Measurements from ENCODE around the gene TARBP2. TPM values are rescaled to one million over a fixed set of nuclear protein-coding genes. Genes with fewer than 3 reads are reported as not detected.
A peak's percentile ranks its signal among the peaks of the same experiment; 100 is the strongest.

The TARBP2 gene
- polyA plus RNA-seq, 5 donors = 37.1 to 58.0 (median 50.0) TPM

DNA sequence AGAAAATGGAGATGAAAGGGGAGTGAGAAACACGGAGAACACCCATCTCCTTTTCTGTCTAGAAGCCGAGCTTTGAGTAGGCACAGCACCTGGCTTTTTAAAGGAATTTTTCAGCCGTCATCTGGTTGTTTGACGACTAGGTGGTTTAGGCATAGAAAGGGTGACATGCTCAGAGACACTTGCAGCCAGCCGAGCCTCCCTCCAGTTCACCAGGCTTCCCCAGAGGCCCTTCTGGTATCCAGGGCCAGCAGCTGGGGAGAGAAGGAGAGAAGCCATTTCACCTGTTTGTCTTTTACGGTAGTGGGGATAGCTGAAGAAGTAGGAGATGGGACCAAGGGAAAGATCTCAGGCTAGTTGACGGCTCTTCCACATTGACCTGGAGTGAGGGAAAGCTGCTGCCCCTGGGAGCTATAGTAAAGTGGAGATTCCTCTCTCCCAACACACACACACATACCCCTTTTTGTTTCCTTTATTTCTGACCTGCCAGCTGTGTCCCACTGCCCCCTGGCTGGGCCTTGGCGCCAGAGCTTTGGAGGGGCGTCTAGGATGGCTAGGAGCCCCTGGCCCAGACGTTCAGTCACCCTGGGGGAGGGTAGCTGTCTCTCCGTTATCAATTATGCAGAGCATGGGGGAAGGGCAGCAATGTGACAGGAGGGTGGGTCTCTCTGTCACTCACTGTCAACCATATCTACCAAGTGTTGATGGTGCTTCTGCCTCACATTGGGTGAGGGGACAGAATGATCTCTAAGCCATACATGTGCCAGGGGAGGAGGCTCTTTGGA is 7.3 kb upstream of the TARBP2 start:
- no peak for DNase-seq

DNA sequence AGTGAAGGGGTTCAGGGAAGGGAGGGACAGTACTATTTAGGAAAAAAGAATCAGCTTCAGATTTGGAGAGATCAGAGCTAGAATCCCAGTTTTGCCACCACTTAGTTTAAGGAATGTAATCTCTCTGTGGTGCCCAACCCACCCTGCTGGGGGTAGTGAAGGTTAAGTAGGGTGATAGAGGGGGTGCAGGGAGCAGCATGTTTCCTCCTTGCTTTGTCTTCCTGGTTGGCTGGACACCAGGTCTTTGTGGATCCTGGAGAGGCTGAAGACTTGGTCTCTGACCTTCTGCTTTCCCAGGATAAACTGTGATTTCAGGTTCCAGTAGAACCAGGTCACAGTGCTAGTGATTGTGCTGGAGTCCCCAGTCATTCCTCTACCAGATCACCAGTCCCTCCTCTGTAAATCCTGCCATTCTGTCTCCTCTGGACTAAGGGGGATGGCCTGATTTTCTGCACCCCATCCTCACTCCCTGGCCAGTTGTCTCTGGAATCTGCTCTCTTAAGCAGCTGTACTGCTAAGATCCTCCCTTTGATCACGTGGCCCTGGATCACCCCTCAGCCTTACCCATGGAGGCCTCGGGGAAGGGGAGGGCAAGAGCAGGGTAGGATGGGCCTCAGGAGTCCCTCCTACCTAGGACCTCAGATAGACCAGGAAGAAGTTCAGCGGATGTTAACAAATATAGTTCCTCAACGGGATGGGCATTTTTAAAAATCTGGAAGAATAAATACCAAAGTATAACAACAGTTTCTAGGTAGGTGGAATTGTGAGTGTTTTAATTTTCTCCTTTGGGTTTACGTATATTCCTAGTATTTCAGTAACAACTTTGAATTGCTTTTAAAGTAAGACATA is 5.0 kb upstream of the TARBP2 start:
- peak; percentile 74 to 81 for DNase-seq

DNA sequence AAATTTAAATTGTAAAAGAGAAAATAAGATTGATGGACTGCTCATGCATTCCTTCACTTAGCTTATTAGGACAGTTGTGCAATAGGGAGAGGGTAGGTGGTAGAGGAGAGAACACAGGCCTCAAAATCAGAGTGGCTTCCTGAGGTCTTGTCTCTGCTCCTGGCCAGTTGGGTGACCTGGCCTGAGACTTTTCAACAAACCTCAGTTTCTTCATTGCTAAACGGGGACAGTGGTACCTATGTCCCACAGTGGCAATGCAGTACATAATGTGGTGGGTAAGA is 4.4 kb upstream of the TARBP2 start:
- DNase-seq = no peak

DNA sequence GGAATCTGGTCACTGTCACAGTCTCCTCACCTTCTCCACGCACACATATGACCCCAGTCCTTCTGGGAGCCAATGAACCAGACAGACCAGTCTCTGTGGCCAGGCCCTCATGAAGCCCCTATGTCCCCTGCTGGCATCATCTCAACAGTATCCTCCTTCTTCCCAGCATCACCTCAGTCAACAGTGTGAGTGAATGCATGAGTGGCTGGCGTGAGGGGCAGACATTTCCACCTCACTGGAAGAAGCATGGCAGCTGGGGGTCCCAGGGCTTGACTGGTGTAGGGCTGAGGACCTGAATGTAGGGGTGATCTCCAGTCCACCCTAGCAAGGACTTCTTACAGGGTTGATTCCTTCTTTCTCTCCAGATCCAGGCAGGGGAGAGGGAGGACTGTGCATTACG is 3.6 kb upstream of the TARBP2 start:
- DNase-seq = no peak

DNA sequence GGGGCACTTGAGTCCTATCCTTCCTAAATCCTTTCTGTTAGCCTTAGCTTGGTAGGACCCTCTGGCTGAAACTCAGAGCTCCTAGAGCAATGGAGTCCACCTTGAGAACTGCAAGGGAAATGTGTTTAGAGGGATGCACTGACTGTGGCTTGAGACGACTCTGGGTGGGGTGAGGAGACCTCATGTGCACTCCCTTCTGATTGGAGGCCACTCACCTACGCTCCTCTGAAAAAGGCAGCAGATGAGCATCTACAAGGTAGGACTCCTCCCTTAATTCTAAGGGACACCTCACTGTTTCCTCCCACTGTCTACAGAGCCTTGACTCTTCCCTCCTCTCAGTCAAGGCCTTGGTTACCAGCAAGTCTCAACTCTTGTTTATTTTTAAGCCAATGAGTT is 2.9 kb upstream of the TARBP2 start:
- no peak for DNase-seq

DNA sequence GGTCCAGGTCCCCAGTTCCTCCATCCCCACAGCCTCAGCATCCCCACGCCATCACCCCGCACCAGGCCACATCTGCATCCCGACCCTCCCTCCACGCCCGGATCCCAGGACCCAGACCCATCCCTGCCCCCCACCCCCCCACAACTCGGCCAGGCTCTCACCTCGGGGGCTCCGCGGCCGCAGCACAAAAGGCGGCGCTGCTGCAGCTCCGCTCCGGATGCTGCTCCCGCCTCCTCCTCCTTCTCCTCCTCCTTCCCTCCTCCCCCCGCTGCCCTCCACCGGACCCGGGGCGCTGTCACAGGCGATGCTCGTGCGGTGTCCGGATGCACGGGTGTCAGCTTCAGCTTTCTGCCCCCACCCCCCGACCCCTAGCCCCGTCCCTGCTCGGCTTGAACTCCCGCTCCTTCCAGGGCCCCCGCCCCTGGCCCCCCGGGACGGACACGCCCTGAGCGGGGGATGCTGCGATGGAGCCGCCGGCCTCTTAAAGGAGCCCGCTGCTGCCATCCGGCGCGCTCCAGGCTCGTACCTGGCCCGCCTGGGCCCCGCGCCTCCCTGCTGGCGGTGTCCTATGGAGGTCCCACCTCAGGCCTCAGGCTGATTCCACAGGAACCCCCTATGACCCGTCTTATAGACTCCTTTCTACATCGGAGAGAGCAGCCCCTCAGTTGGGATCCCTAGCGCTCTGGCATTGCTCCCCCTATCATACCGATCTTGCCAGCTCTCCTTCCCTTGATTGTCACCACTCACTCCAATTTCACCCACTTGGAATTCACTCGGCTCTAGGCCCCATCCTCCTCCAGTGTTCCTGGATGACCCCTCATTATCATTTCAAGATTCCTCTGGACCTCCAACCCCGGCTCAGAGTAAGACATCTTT is 1.6 kb upstream of the TARBP2 start, which contains the start of gene MAP3K12:
TSS of gene MAP3K12 (minus strand) at position 193 of the 876 bp plus-strand sequence. CDS start 12,067 bp downstream, outside the sequence.
- peak in 1 of 2 donors; percentile 58 for DNase-seq

DNA sequence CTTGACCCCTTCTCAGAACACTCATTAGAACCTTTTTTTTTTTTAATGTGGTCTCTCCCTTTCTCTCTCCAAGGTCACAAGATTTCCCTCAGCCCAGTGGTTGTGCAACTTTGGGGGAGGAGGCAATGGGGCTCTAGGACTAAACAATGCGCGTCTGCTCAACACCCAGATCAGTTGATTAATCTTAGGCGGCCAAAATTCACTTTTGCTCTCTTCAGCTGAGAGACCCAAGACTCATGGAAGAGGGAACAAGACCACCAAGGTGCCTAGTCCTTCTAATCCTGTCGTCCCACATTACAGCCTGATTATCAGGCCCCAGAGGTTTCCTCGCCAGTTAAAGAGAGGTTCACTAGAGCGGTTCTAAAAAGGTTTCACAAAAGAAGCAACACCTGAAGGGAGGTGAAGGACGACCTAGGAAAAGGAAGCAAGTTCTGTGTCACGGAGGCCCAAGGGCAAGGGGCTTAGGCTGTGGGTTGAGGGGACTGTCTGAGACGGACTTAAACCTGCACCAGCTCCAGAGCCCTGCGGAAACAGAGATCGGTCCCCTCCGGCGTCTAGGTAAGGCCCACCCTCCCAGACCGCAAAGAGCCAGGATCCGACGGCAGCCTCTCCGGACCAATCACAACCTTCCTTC is 824 bp upstream of the TARBP2 start:
- peak; percentile 78 to 82 for DNase-seq

DNA sequence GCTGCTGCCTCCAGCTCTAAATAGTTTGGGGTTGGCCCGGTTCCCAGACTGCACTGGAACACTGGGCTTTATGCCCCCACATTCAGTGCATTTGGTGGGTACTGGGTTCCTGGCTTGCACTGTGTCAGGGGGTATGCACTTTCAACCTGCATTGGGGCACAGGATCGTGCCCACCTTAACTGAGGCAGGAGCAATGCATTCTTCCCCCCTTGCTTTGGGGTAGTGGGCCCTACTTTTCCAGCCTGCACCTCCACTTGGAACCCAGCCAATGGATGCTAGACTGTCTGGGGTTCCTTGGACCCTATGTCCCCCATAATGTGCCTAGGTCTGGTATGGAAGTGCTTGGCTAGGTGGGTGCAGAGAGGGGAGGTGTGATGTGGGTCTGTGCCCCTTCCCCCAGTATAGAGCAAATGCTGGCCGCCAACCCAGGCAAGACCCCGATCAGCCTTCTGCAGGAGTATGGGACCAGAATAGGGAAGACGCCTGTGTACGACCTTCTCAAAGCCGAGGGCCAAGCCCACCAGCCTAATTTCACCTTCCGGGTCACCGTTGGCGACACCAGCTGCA is 615 bp downstream of the TARBP2 start:
- DNase-seq = no peak

DNA sequence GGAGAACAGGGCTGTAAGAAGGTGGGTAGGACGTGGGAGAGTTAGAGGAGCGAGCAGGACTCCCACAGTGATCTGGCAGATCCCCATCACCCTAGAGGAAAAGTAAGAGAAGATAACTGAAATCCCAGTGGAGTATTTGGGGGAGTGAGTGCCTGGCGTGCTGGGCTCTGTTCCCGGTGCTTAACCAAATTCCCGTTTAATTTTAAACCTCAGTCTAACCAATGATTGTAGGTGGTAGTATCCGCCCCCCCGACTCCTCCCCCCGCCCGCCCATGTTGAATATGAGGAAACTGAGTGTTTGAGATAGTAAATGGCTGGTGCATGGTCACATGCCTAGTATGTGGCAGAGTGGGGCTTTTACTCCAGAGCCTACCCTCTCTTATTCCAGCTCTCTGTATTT is 1.2 kb downstream of the TARBP2 start:
- no peak for DNase-seq

DNA sequence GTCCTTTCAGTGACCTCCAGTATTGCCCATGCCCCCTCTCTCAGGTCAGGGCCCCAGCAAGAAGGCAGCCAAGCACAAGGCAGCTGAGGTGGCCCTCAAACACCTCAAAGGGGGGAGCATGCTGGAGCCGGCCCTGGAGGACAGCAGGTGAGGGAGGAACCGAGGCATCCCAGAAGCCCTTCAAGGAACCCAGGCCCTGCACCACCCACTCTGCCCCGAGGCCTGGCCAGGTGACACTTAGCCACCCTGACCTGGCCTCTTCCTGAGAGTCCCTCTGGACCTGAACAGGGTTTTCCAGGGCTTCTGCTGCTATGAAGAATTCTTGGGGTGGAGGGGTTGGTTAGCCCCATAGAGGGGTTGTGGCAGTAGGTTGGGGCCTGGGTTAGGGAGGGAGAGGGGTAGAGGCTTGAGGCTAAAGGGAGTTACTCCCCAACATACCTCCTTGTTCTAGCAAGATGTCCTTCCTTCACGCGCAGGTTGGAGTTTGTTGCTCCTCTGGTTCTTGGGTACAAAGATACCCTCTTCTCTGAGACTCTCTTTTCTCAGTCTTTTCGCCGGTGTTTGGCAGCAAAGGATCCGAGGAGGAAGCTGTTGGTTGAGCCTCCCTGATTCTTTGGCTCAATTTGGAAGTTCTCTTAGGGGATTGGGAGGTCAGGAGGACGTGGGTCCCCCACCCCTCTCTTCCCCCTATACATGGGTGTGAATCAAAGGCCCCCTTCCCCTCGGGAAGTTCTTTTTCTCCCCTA is 2.1 kb downstream of the TARBP2 start:
- DNase-seq = no peak

DNA sequence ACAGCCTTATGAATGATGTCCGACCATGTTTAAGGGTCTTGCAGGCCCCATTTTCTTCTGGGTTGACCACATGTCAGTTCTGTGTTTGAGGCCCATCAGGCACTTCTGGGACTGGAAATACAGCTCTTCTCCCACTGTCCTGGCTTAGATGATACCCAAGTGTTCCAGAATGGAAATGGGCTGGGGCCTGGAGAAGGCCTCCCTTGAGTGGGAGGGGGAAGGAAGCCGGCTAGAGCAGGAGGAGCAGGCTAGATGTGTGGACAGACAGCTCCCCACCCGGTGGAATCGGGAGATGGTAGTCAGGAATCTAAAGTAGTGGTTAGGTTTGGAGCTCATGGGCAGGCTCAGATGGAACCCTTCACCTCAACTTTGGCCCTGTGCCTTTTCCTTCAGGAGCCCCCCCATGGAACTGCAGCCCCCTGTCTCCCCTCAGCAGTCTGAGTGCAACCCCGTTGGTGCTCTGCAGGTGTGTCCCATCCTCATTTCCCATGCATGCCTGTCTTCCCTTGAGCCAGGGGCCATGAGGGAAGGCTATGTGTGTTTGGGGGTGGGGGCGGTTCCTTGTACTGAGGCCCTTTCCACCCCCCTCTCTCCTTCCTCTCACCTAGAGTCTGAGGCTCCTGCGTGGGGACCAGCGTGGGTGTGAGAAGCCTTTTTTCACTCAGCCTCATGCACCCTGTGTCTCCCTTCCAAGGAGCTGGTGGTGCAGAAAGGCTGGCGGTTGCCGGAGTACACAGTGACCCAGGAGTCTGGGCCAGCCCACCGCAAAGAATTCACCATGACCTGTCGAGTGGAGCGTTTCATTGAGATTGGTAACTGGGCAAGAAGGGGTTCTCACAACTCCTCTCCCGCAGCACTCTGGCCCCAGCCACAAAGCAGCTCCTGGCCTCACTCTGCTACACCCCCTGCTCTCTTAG is 3.2 kb downstream of the TARBP2 start:
- DNase-seq = no peak

DNA sequence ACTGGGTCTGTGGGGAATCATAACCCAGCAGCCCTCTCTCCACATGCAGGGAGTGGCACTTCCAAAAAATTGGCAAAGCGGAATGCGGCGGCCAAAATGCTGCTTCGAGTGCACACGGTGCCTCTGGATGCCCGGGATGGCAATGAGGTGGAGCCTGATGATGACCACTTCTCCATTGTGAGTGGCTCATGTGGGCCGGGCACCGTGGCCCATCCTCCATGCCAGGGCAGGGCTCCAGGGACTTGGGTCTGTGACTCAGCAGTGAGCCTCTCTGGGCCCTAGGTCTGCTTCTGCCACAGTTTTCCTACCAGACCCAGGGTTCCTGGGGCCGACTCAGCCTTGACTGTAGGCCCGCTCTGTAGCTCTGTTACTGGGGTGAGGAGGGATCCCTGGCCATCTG is 4.0 kb downstream of the TARBP2 start:
- DNase-seq = no peak

DNA sequence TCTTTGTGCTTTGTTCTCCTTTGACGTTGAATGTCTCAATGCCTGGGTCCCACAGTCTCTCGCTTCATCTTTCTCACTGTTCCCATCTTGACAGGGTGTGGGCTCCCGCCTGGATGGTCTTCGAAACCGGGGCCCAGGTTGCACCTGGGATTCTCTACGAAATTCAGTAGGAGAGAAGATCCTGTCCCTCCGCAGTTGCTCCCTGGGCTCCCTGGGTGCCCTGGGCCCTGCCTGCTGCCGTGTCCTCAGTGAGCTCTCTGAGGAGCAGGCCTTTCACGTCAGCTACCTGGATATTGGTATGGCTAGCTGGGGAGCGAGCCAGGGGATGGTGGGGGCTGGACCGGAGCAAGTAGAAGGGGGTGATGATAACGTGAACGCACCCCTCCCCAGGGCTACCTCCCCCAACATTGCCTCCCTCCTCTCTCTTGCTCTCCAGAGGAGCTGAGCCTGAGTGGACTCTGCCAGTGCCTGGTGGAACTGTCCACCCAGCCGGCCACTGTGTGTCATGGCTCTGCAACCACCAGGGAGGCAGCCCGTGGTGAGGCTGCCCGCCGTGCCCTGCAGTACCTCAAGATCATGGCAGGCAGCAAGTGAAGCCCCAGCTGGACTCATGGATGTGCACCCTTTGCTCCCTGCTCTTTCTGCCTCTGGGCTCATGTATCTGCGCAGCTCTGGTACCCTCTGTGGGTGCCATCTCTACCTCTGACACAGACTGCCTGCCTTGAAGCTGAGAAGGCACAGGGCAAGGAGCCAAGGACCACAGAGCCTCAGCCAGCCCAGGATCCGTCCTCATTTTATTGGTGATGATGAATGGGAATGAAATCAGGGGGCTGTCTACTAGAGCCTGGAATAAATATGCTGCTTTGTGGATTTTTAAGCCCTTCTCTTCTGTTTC is 4.7 kb downstream of the TARBP2 start:
- DNase-seq = no peak

DNA sequence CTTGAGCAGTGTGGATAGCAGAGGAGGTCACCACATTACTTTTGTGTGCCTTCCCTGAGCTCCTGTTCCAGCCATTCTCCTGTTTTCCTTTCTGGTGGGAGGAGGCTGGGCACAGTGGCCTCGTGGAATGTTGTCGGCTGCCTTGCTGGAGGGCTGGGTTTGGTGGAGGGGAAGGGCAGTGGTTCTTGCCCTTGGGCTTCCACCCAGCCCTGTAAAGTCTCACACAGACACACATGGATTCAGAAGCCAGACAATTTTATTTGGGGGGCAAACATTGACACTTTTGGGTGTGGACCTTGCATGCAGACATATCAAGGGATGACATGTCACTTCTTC is 5.3 kb downstream of the TARBP2 start:
- DNase-seq = no peak

DNA sequence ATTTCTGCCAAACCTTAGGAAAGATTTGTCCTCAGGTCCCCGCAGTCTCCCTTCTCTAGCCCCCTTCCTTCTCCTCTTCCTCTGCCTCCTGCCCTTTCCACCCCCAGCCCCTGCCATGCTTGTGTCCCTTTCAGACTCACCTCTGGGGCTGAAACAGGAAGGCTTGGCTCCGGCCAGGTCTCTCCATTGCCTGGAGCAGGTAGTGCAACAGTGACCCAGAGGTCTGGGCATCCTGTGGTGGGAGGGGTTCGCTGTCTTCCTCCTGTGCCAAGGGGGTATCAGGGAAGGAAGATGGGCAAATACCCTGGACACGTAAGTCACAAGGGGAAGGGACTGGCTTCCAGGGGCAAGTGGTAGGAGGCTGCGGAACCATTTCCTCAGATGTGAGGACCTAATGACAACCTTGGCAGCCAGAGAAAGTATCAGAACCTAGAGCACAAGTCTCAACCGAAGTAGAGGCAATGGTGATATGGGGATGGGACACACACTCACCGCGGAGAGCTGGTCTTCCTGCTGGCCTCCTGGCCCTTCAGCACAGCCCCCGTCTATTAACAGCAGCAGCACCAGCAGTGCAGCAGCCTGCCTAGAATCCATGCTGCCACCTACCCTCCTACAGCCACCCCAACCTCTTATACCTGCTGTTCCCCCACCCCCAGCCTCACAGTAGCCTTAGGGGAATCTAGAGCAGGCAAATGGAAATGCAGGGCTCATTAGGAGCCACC is 6.0 kb downstream of the TARBP2 start, which contains the start of gene NPFF:
TSS of gene NPFF (minus strand) at position 604 of the 722 bp plus-strand sequence. CDS start at position 594, 10 bp downstream.
- DNase-seq = no peak

DNA sequence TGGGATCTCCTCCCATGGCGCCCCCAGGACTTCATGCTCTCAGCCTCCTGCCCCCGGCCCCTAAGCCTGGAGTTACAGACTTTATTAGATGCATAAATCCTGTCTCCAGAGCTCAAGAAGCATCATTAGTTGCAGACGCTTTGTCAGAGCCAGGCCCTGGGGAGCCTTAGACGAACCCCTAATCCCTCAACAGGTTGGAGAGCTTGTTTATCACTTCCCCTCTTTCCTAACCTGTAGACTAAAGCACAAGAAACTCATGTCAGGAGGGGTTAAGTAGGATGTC is 6.5 kb downstream of the TARBP2 start:
- no peak for DNase-seq

DNA sequence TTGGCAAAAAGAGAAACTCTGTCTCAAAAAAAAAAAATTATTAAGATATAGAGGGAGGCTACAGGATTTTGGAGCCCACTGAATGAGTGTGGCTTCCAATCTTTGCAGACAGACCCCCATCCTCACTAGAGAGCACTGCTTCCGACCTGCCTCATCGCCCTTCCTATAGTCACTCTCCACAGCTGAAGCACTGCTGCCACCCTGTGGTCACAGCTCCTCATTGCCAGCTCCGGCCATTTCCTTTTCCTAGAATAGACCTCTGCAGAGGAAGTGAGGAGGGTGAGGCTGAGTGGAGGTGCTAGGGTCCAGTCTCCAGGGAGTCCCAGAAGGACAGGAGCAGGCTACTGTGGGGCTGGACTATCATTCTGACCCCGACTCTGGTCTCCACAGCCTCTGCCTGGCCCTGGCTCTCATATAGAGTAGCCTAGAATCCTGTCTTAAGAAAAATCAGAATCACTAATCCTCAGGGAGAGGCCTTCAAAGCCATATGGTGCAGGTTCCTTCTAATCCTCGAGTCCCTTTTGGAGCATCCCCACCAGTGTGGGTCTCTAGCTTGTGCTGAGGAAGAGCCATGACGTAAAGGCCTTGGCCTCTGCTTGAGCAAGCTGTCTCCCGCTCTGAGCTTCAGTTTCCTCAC is 7.6 kb downstream of the TARBP2 start:
- DNase-seq = peak; percentile 68 to 82
